Measurements from ENCODE around the gene TTC7B. TPM values are rescaled to one million over a fixed set of nuclear protein-coding genes. Genes with fewer than 3 reads are reported as not detected.

The TTC7B gene
- total and polyA plus RNA-seq, 7 donors, result 18.9 to 97.0 (median 59.0) TPM

DNA sequence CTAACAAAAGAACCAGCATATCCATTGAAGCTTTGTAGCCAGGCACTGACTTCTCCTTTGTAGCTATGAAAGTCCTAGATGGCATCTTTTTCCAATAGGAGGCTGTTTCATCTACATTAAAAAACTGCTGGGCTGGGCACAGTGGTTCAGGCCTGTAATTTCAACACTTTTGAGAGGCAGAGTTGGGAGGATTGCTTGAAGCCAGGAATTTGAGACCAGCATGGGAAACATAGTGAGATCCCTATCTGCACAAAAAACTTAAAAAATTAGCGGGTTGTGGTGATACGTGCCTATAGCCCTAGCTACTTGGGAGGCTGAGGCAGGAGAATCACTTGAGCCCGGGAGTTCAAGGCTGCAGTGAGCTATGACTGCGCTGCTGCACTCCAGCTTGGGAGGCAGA, 251.7 kb downstream of the TTC7B start:
- ATAC-seq (no peak), DNase-seq (no peak)
- WGBS, 3 donors, result 97 to 99% (median 98%) methylated on average over 4 of the region's 4 CpGs
- H3K9me3 ChIP-seq, result no peaks in the 10 kb centered on the region
- H3K27ac ChIP-seq, result no peak overlapping the region
- peaks cover 0 to 5% of the 10 kb centered on the region in 2 donors for H3K36me3 ChIP-seq (ENCODE audit: insufficient read depth in 1 of 2, low read depth in 1 of 2)
- H3K4me3 ChIP-seq, result no peak overlapping the region
- H3K4me1 ChIP-seq, result peaks cover 7% of the 10 kb centered on the region
- no peaks in the 10 kb centered on the region for H3K27me3 ChIP-seq (ENCODE audit: insufficient read depth in 3 of 3, low read length in 2 of 3)
- TF ChIP-seq, protein P1, sequence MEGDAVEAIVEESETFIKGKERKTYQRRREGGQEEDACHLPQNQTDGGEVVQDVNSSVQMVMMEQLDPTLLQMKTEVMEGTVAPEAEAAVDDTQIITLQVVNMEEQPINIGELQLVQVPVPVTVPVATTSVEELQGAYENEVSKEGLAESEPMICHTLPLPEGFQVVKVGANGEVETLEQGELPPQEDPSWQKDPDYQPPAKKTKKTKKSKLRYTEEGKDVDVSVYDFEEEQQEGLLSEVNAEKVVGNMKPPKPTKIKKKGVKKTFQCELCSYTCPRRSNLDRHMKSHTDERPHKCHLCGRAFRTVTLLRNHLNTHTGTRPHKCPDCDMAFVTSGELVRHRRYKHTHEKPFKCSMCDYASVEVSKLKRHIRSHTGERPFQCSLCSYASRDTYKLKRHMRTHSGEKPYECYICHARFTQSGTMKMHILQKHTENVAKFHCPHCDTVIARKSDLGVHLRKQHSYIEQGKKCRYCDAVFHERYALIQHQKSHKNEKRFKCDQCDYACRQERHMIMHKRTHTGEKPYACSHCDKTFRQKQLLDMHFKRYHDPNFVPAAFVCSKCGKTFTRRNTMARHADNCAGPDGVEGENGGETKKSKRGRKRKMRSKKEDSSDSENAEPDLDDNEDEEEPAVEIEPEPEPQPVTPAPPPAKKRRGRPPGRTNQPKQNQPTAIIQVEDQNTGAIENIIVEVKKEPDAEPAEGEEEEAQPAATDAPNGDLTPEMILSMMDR (IDR thresholded peaks at IDR 0.05), result no peak
- intact Hi-C loops (cut with DNase I), result no loop called here

DNA sequence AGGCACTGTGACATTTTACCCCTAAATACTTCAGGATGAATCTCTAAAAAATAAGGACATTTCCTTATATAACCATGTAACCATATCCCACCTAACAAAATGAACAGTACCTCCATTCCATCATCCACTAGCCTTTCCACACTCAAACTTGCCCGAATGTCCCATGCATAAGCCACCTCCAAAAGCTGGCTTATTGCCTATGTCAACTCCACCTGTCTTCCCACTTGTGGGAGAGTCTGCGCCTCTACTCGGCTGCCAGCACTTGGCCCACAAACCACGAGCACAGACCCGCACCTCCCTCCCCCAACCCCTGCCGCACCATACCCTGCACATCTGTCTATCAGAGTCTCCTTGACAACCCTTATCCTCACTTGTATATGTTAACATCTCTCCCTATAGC, 253.6 kb downstream of the TTC7B start:
- no peak overlapping the region for H3K4me3 ChIP-seq
- DNase-seq, result no peak
- intact Hi-C loops (cut with DNase I), result no loop called here
- ATAC-seq, result no peak
- no peak overlapping the region for H3K27ac ChIP-seq
- TF ChIP-seq, protein P1 (IDR thresholded peaks at IDR 0.05), result no peak
- H3K9me3 ChIP-seq, result no peaks in the 10 kb centered on the region
- H3K36me3 ChIP-seq (ENCODE audit: insufficient read depth in 1 of 2, low read depth in 1 of 2), result peaks cover 0 to 5% of the 10 kb centered on the region in 2 donors
- no peaks in the 10 kb centered on the region for H3K27me3 ChIP-seq (ENCODE audit: insufficient read depth in 3 of 3, low read length in 2 of 3)
- WGBS, 3 donors, result 62 to 83% (median 76%) methylated on average over 6 of the region's 6 CpGs
- H3K4me1 ChIP-seq, result no peaks in the 10 kb centered on the region

DNA sequence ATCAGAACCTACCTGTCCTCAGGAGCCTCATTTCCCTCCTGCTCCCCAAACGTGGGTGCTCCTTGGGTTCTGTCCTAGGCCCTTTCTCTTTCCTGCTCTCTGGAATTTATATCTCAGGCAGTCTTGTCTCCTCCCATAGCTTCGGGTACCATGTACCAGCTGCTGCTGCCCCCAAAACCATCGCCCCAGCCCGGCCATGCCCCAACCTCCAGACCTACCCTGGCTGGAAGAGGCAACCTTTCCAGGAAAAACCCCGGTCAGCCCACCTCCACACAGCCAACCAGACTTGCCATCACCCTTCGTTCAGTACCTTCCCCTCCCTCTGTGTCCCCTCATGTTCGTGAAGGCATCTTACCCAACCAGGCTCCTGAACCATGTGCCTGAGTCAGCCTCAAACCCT, 254.3 kb downstream of the TTC7B start:
- no peak overlapping the region for H3K27ac ChIP-seq
- H3K4me3 ChIP-seq, result no peak overlapping the region
- intact Hi-C loops (cut with DNase I), result no loop called here
- H3K36me3 ChIP-seq (ENCODE audit: insufficient read depth in 1 of 2, low read depth in 1 of 2), result peaks cover 0 to 7% of the 10 kb centered on the region in 2 donors
- H3K4me1 ChIP-seq, result no peaks in the 10 kb centered on the region
- 96 to 98% (median 97%) methylated on average over 7 of the region's 7 CpGs for WGBS, 3 donors
- DNase-seq, result peak in 1 of 2 donors; percentile 34
- no peaks in the 10 kb centered on the region for H3K27me3 ChIP-seq (ENCODE audit: insufficient read depth in 3 of 3, low read length in 2 of 3)
- no peaks in the 10 kb centered on the region for H3K9me3 ChIP-seq
- no peak for ATAC-seq
- TF ChIP-seq, protein P1 (IDR thresholded peaks at IDR 0.05), result no peak

DNA sequence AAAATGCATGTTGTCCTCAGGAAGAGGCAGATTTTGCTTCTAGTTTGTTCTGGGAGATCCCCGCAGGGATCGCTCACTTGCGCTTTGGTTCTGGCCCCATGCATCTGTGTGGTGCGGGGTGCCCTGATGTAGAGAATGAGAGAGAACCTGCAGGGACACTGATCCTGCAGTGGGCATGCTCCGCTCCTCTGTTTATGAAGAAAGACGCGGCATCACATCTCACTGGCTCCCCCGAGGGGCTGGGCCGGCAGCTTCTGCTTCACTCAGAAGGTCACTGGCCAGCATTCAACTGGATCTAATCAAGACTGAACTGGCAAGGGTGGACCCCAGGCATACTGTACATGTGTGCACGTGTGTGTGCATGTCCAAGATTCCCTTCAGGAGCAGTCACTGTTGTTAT, 255.2 kb downstream of the TTC7B start:
- peak in 1 of 2 donors; percentile 35 for DNase-seq
- no peaks in the 10 kb centered on the region for H3K27me3 ChIP-seq (ENCODE audit: insufficient read depth in 3 of 3, low read length in 2 of 3)
- no peaks in the 10 kb centered on the region for H3K4me1 ChIP-seq
- H3K9me3 ChIP-seq, result no peaks in the 10 kb centered on the region
- no peak overlapping the region for H3K27ac ChIP-seq
- peaks cover 0 to 7% of the 10 kb centered on the region in 2 donors for H3K36me3 ChIP-seq (ENCODE audit: insufficient read depth in 1 of 2, low read depth in 1 of 2)
- no peak overlapping the region for H3K4me3 ChIP-seq
- TF ChIP-seq, protein P1 (IDR thresholded peaks at IDR 0.05), result no peak
- intact Hi-C loops (cut with DNase I), result no loop called here
- no peak for ATAC-seq
- WGBS, 3 donors, result 88 to 94% (median 89%) methylated on average over 10 of the region's 10 CpGs

DNA sequence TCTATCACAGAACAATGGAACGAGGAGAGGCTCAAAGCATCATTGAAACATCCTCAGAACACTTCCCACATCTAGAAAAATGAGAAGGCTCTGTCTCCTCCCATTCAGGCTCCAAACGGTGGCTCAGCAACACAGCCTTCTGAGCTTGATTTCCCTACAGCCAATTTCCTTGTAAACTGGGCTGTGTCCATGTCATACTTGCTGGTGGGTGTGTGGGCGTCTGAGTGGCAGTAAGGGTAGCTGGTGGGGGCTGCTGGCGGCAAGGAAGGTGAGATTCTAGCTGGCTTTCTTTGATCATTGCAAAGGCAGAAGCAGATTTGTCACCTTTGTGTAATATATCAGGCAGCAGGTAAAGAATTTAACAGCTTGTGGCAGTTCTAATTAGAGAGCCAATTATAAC, 255.7 kb downstream of the TTC7B start:
- intact Hi-C loops (cut with DNase I), result no loop called here
- DNase-seq (no peak), ATAC-seq (no peak)
- TF ChIP-seq, protein P1 (IDR thresholded peaks at IDR 0.05), result no peak
- Histone ChIP-seq H3K4me1 (no peaks in the 10 kb centered on the region), H3K9me3 (no peaks in the 10 kb centered on the region), H3K36me3 (ENCODE audit: insufficient read depth in 1 of 2, low read depth in 1 of 2) (peaks cover 0 to 7% of the 10 kb centered on the region in 2 donors), H3K27me3 (ENCODE audit: insufficient read depth in 3 of 3, low read length in 2 of 3) (no peaks in the 10 kb centered on the region), H3K27ac (no peak overlapping the region), H3K4me3 (no peak overlapping the region)
- whole genome bisulfite sequencing, 3 donors, result 83 to 87% (median 85%) methylated on average over 4 of the region's 4 CpGs

Measured in psoas muscle (tissue), 8 donors.